ENCODE results near the gene ZFAND2B. TPM values are rescaled to one million over a fixed set of nuclear protein-coding genes. Genes with fewer than 3 reads are reported as not detected.

Gene ZFAND2B
- total RNA-seq, 3 donors from 2014 or later = 59.6 to 88.5 (median 66.0) TPM

DNA sequence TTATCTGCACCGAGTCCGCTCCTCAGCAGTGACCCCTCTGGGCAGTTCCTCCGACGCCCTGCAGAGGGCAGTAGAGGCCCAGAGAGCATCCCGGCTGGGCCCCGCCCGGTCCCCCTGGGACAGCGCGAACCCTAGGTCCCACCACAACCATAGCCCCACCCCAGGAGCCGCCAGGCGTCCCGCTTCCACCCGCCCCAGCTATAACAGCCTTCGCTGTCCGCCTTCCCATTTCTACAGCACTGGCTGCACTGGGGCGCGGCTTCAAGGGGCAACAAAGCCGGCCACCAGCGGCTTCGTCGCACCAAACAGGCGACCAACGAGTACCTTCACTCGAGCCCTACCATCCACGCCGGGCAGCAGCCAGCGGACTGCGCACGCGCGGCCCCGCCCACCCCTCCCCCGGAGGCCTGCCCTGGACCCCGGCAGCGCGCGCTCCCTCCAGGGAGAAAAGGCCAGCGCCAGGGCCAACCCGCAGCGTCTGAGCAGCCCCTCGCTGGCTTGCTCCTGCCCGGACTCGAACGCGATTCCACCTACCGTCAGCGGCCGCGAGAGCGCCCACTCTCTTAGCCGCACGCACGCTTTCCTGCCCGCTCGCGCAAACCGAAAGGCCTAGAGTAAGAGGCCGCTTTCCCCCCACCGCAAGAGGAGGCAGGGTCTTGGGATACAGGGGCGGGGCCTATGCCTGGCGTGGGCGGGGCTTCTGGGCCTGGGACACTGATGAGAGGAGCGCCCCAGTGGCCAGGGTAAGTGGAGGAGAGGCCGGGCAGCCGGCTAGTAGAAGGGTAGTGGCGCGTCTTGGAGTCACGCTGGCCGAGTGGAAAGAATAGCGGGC is 46.2 kb upstream of the ZFAND2B start, which contains the start of gene NHEJ1:
Gene NHEJ1 (minus strand): TSS at position 630 of the 832 bp plus-strand sequence. CDS start 2,453 bp downstream, outside the sequence.
- TF ChIP-seq CTCF (IDR thresholded peaks at IDR 0.05) = peak; percentile 98
- intact Hi-C loops (cut with DNase I, micrococcal nuclease) = loop anchor here (5.0 to 10.0 kb wide), 3 partner anchors 54 to 144 kb away; partner anchors contain the start of genes ABCB6 (in 1 of the 2) and PTPRN (in 1 of the 2)
- no peaks in the 10 kb centered on the region for H3K36me3 ChIP-seq (ENCODE audit: low read depth)
- peaks cover 5% of the 10 kb centered on the region for H3K4me1 ChIP-seq (ENCODE audit: low read depth)
- no peaks in the 10 kb centered on the region for H3K9me3 ChIP-seq
- DNase-seq (peak; percentile 98 to 100 (median 99)), ATAC-seq (peak; percentile 96)
- H3K4me3 ChIP-seq = peak within 1 kb of the TSS; percentile 31

DNA sequence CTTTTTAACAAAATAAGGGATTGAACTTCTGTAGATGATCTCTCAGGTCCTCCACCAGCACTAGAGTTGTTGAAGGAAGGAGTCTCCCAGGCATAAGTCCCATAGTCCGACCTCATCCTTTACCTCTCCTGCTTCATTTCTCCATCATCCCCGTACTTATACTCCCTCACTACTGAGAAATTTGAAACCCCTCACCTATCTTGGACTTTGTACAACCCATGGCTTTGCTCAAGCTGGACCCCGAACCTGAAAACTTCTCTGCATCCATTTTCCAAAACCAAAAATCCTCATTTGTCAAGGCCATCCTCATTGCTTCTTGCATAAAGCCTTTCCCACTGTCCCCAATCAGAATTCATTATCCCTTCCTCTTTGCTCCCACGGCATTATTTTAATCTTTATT is 45.5 kb upstream of the ZFAND2B start:
- DNase-seq = no peak
- H3K9me3 ChIP-seq = no peaks in the 10 kb centered on the region
- H3K36me3 ChIP-seq (ENCODE audit: low read depth) = no peaks in the 10 kb centered on the region
- peaks cover 5% of the 10 kb centered on the region for H3K4me1 ChIP-seq (ENCODE audit: low read depth)
- intact Hi-C loops (cut with DNase I, micrococcal nuclease) = loop anchor here (5.0 to 10.0 kb wide), 3 partner anchors 54 to 144 kb away; partner anchors contain the start of genes ABCB6 (in 1 of the 2) and PTPRN (in 1 of the 2)
- H3K4me3 ChIP-seq = no peak overlapping the region
- no peak for TF ChIP-seq CTCF (IDR thresholded peaks at IDR 0.05)
- ATAC-seq = no peak

DNA sequence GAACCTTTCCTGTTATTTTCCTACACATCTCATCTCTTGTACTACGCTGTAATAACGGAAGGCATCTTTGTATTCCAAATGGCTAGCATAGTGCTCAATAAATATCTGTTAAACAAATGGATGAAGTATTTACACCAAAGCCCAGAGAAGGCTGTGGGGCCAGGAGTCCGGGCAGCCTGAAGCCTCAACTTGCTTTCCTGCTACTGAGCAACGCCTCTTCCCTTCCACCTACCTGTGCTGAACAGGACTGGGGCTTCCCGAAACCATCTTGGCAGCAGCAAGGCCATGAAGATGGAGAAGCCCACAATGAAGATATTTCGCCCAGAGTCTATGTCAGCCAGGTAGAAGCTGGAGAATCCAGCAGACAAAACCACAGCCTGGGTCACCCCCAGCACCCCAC is 43.4 kb upstream of the ZFAND2B start:
- intact Hi-C loops (cut with DNase I, micrococcal nuclease) = loop anchor here (5.0 to 10.0 kb wide), 3 partner anchors 52 to 142 kb away; partner anchors contain the start of genes ABCB6 (in 1 of the 2) and PTPRN (in 1 of the 2)
- Histone ChIP-seq H3K36me3 (ENCODE audit: low read depth) (no peaks in the 10 kb centered on the region), H3K9me3 (no peaks in the 10 kb centered on the region), H3K4me1 (ENCODE audit: low read depth) (peaks cover 5% of the 10 kb centered on the region), H3K4me3 (no peak overlapping the region)
- ATAC-seq (no peak), DNase-seq (no peak)
- TF ChIP-seq CTCF (IDR thresholded peaks at IDR 0.05) = no peak

GRCh38 chr2:219165058-219165911 is 41.3 kb upstream of the ZFAND2B start:
- DNase-seq (no peak), ATAC-seq (no peak)
- peaks cover 2% of the 10 kb centered on the region for H3K4me1 ChIP-seq (ENCODE audit: low read depth)
- H3K4me3 ChIP-seq = no peak overlapping the region
- H3K36me3 ChIP-seq (ENCODE audit: low read depth) = no peaks in the 10 kb centered on the region
- intact Hi-C loops (cut with DNase I, micrococcal nuclease) = loop anchor here in 1 of 2 donors (10.0 kb wide), 2 partner anchors 50 to 140 kb away; partner anchors contain the start of genes ABCB6 and PTPRN
- no peaks in the 10 kb centered on the region for H3K9me3 ChIP-seq
- no peak for TF ChIP-seq CTCF (IDR thresholded peaks at IDR 0.05)

DNA sequence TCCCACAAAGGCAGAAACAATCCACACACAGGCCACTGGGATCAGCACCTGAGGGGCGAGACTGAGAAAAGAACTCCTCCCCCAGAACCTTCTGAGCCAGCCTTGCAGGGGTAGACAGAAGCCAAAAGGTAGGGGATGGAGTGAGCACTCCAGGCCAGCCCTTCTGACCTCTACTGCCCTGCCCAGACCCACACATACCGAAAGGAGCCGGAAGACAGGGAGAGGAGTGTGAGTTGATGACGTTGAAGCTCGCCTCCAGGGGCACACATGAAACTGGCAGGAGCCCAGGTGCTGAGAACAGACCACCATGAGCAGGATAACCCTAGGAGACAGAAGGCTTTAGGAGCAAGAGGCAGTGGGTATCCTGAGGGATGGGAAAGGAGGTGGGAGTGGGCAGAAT is 38.6 kb upstream of the ZFAND2B start:
- Histone ChIP-seq H3K36me3 (ENCODE audit: low read depth) (no peaks in the 10 kb centered on the region), H3K4me3 (no peak overlapping the region), H3K9me3 (no peaks in the 10 kb centered on the region), H3K4me1 (ENCODE audit: low read depth) (peaks cover 10% of the 10 kb centered on the region)
- ATAC-seq (no peak), DNase-seq (no peak)
- TF ChIP-seq CTCF (IDR thresholded peaks at IDR 0.05) = no peak
- intact Hi-C loops (cut with DNase I, micrococcal nuclease) = loop anchor here in 1 of 2 donors (10.0 kb wide), 2 partner anchors 47 to 137 kb away; partner anchors contain the start of genes ABCB6 and PTPRN
